MV-4-11 (cell line): Measurements from ENCODE around the gene BTBD9.

Experiments used
- DNase-seq: peaks from one replicate; lab custom pipeline; 2025; lab: John Stamatoyannopoulos, UW

The BTBD9 gene

GRCh38 chr6:38341496-38341895 is 298.2 kb downstream of the BTBD9 start:
- no peak for DNase-seq

- no peak for DNase-seq
Measured at GRCh38 chr6:38339914-38340313, 299.8 kb downstream of the BTBD9 start.

- no peak for DNase-seq
Measured at GRCh38 chr6:38337819-38338465, 301.8 kb downstream of the BTBD9 start.

- no peak for DNase-seq
Measured at GRCh38 chr6:38336922-38337321, 302.8 kb downstream of the BTBD9 start.

DNA sequence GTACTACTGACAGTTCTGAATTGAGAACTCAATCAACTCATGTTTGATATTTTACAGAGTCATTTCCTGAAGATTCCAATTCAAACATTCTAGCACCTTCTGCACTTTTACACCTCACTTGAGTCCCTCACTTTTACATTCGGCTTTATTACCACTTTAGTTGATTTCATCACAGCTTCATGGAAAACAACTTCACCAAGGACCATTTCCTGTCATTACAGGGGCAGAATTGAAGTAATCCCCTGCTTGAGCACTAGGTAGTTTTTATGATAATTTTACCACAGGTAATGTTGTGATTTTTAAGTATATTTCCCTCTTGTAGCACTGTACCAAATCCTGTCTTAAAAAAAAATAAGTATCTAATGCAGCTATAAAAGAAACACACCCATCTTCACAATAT is 312.9 kb downstream of the BTBD9 start:
- no peak for DNase-seq

- no peak for DNase-seq
Measured at GRCh38 chr6:38323216-38323615, 316.5 kb downstream of the BTBD9 start.

- DNase-seq = no peak
Measured at GRCh38 chr6:38322138-38322537, 317.6 kb downstream of the BTBD9 start.

DNA sequence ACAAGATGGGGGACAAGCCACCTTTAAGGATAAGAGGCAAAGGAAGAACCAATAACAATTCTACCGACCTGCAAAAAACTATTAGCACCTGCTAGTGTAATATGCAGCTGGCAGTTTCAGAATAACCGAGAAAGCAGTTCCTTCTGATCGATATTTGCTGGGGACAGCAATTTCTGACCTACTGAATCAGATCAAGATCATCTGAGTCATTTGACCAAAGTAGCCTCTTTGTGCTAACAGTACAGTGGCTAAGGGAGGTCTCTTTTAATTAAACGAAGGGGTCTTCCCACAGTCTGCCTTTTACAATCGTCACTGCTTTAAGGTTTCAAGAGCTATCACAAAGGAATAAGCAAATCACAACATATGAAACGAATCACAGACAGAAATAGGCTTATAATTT is 318.9 kb downstream of the BTBD9 start:
- no peak for DNase-seq

DNA sequence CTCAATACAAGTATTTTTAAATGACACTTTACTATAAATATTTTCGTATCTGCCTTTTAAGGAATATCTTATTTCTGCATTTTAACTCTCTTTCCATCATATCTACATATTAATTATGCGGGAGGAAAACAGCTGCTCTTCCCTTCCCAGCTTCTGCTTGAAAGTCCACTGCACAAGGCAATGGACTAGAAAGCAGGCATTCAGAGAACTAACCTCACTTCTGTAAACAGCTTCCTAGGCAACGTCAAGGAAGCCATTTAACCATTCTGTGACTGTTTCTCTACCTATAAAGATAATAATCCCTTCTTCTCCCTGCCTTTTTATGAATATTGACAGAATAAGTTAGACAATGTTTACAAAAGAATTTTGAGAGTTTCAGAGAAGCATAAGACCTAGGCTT is 319.4 kb downstream of the BTBD9 start:
- DNase-seq = no peak

GRCh38 chr6:38319256-38320212 is 320.2 kb downstream of the BTBD9 start:
- no peak for DNase-seq

GRCh38 chr6:38316099-38316868 is 323.4 kb downstream of the BTBD9 start:
- no peak for DNase-seq

- DNase-seq = no peak
Measured at GRCh38 chr6:38311201-38311600, 328.5 kb downstream of the BTBD9 start.

DNA sequence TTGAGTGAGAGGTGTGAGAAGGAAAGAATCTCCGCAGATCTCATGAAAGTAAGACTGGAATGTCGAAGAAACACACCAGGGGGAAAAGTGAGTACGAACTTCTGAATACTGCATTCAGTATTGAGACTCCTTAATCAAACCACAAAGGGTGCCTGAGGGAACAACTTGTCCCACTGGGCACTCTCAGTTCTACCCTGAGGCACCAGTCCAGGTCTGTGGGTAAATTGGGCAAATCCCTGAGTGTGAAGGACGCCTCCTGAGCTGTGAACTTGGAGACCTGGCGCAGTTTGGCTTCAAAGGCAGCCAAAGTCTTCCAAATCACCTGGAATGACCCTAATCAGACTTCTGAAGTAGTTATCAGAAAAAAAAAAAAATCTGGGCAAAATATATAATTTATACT is 329.7 kb downstream of the BTBD9 start:
- no peak for DNase-seq

GRCh38 chr6:38307740-38308139 is 332.0 kb downstream of the BTBD9 start:
- peak; percentile 6 for DNase-seq

GRCh38 chr6:38306931-38307330 is 332.8 kb downstream of the BTBD9 start:
- DNase-seq = no peak

DNA sequence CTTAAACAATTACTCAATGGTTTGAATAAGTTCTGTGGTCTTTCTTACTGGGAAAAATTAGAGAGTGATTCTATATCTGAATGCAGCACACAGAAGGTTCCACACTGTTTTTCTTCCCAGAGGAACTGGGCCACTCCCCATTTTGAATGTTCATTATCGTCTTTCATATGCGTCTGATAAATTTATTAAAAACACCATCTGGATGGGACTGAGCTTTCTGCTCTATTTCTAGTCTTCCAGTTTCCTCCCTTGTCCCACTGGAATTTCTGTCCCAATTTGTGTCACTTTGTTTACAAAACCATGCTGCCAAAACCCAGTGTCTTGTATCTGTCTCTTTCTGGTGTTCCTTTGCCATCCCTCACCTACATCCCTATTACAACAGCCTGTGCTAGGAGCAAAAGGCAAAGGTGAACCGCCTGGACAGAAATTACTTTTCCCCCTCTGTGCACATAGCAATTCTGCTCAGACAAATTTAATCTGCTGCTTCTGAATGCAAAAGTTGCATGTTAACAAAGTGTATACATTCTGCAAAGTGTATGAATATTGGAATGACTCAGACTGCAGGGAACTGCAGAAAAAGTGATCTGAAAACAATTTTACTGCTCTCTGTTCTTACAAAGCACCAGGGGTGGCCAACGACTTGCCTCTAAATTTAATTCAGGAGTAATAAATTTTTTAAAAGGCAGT is 333.6 kb downstream of the BTBD9 start:
- DNase-seq = peak; percentile 27

DNA sequence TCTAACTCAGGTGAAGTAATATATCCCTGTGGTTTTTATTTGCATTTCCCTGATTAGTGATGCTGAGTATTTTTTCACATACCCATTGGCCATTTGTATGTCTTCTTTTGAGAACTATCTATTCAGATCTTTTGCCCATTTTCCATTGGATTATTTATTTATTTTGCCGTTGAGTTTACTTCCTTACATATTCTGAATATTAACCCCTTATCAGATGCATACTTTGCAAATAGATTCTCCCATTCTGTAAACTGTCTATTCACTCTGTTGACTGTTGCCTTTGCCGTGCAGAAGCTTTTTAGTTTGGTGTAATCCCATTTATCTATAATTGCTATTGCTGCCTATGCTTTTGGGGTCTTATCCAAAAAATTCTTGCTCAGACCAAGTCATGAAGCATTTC is 336.9 kb downstream of the BTBD9 start:
- no peak for DNase-seq

DNA sequence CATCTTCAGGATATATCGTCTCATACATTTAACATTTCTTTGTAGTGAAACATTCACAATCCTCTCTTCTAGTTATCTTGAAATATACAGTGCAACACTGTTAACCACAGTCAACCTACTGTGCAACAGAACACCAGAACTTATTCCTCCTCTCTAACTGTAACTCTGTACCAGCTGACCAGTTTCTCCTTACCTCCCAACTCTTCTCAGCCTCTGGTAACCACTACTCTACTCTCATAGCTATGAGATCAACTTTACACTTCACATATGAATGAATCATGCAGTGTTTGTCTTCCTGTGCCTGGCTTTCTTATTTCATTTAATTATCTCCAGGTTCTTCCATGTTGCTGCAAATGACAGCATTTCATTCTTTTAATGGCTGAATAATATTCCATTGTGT is 337.6 kb downstream of the BTBD9 start:
- DNase-seq = no peak

GRCh38 chr6:38290133-38290799 is 349.5 kb downstream of the BTBD9 start:
- DNase-seq = no peak

- DNase-seq = no peak
Measured at GRCh38 chr6:38287487-38287886, 352.2 kb downstream of the BTBD9 start.

DNA sequence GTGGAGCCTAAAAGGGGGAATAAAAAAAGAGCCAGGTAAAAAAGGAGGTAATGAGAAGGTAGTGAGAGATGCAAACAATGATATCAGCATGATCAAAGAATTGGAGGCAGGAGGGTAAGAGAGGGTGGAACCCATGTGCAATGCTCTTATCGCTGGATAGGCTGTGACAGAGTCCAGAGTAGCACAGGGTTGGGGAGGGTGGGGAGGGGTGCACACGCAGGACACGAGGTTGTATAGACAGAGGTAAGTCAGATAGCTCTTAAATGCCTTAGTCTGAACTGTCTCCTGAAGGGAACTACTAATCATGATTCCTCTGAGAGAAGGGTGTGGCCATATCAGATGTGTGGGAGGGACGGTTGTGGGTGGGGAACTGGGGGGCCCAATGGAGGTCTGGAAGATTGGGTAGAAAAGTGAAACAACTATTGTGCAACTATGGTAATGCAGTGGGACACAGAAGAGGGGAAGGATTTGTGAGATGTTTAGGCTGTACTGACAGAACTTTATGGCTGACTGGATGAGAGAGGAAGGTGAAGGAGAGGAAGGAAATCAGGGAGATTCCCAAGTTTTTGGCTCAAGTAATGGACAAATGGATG is 354.8 kb downstream of the BTBD9 start:
- no peak for DNase-seq
